MM.1S (cell line): ENCODE results near the gene PSRC1.

Experiments used
- DNase-seq: peaks from one replicate; pipeline ENCODE4 v3.0.0-alpha.2; 2015
- H2AFZ ChIP-seq: fragments of 300-600 bp; sonication (generic); 2 replicates; pipeline ENCODE4 v1.6.0; 2016; ENCODE audit warnings: antibody characterized with exemption, low read length
- H3F3A ChIP-seq: fragments of 300-600 bp; sonication (generic); 2 replicates; pipeline ENCODE4 v1.6.1; 2016; ENCODE audit warnings: mild to moderate bottlenecking, antibody characterized with exemption, low read length, moderate library complexity, mixed read lengths; ENCODE audit not compliant: insufficient read depth
- H3K27ac ChIP-seq: fragments of 300-600 bp; sonication (generic); 2 replicates; pipeline ENCODE4 v1.5.1; 2016; ENCODE audit warnings: mild to moderate bottlenecking, low read length
- H3K27me3 ChIP-seq: fragments of 300-600 bp; sonication (generic); replicated peaks from 2 replicates; pipeline ENCODE4 v1.6.0; 2016; ENCODE audit warnings: low read length; ENCODE audit not compliant: insufficient read depth
- H3K36me3 ChIP-seq: fragments of 300-600 bp; sonication (generic); replicated peaks from 2 replicates; pipeline ENCODE4 v1.6.1; 2016; ENCODE audit warnings: mild to moderate bottlenecking, low read length, mixed read lengths; ENCODE audit not compliant: insufficient read depth
- H3K4me1 ChIP-seq: fragments of 300-600 bp; sonication (generic); 2 replicates; pipeline ENCODE4 v1.6.1; 2016; ENCODE audit warnings: low read length, mixed read lengths
- H3K4me2 ChIP-seq: fragments of 300-600 bp; sonication (generic); 2 replicates; pipeline ENCODE4 v1.6.0; 2016; ENCODE audit warnings: low read depth, low read length
- H3K4me3 ChIP-seq: fragments of 300-600 bp; sonication (generic); 2 replicates; pipeline ENCODE4 v1.5.1; 2016; ENCODE audit warnings: low read length, mixed read lengths
- H3K79me2 ChIP-seq: fragments of 300-600 bp; sonication (generic); 2 replicates; pipeline ENCODE4 v1.6.1; 2016; ENCODE audit warnings: mixed run types, low read length, mixed read lengths
- H3K9ac ChIP-seq: fragments of 300-600 bp; sonication (generic); 2 replicates; pipeline ENCODE4 v1.6.1; 2016; ENCODE audit warnings: low read length, mixed read lengths
- H3K9me2 ChIP-seq: fragments of 300-600 bp; sonication (generic); replicated peaks from 2 replicates; pipeline ENCODE4 v1.6.1; 2016; ENCODE audit warnings: mild to moderate bottlenecking, low read length, mixed read lengths; ENCODE audit not compliant: insufficient read depth
- H3K9me3 ChIP-seq: fragments of 300-600 bp; sonication (generic); replicated peaks from 2 replicates; pipeline ENCODE4 v1.6.1; 2016; ENCODE audit warnings: mild to moderate bottlenecking, low read length, mixed read lengths; ENCODE audit not compliant: insufficient read depth
- H4K20me1 ChIP-seq: fragments of 300-600 bp; sonication (generic); 2 replicates; pipeline ENCODE4 v1.6.1; 2016; ENCODE audit warnings: mild to moderate bottlenecking, low read length, moderate library complexity, mixed read lengths; ENCODE audit not compliant: insufficient read depth
- CTCF ChIP-seq: fragments of 300-600 bp; sonication (generic); IDR thresholded peaks from 2 replicates; pipeline ENCODE4 v1.5.1; 2016; ENCODE audit warnings: antibody characterized with exemption, low read length, mixed read lengths
- EZH2 ChIP-seq: fragments of 300-600 bp; sonication (generic); optimal IDR thresholded peaks from 2 replicates; pipeline ENCODE3; 2017; ENCODE audit warnings: low read depth, mild to moderate bottlenecking, antibody characterized with exemption, low read length, mixed read lengths
- EZH2phosphoT487 ChIP-seq: fragments of 300-600 bp; sonication (generic); IDR thresholded peaks from 2 replicates; pipeline ENCODE4 v1.6.1; 2018; ENCODE audit warnings: antibody characterized with exemption, low read length

Gene PSRC1

GRCh38 chr1:109248797-109249629 is 33.9 kb downstream of the PSRC1 start, which contains the start of gene CELSR2:
Gene CELSR2, plus strand, starts transcription at chr1:109249539. Its CDS starts 541 bp downstream, at chr1:109250080.
- H3K79me2 ChIP-seq = no peaks in the 10 kb centered on the region
- H3K9me3 ChIP-seq = no peaks in the 10 kb centered on the region
- no peak within 1 kb of the TSS for H3K4me3 ChIP-seq
- no peaks in the 10 kb centered on the region for H3K9me2 ChIP-seq
- no peaks in the 10 kb centered on the region for H4K20me1 ChIP-seq
- TF ChIP-seq EZH2 (no peak), CTCF (no peak), EZH2phosphoT487 (no peak)
- no peak within 1 kb of the TSS for H3K27ac ChIP-seq
- H3K4me1 ChIP-seq = no peaks in the 10 kb centered on the region
- peak within 1 kb of the TSS; percentile 58 for H2AFZ ChIP-seq
- peak; percentile 62 for DNase-seq
- H3K27me3 ChIP-seq = no peaks in the 10 kb centered on the region
- H3F3A ChIP-seq = no peaks in the 10 kb centered on the region
- peak within 1 kb of the TSS; percentile 52; the same call in 1 of the 2 replicates for H3K4me2 ChIP-seq
- no peaks in the 10 kb centered on the region for H3K36me3 ChIP-seq
- no peak within 1 kb of the TSS for H3K9ac ChIP-seq

- Histone ChIP-seq H3K27ac (no peak overlapping the region), H2AFZ (no peak overlapping the region)
These were observed 34.5 kb downstream of the PSRC1 start for GRCh38 chr1:109248444-109248796.

GRCh38 chr1:109247401-109248365 is 35.3 kb downstream of the PSRC1 start:
- H4K20me1 ChIP-seq = no peaks in the 10 kb centered on the region
- DNase-seq = no peak
- no peaks in the 10 kb centered on the region for H3K9me3 ChIP-seq
- no peak overlapping the region for H3K4me3 ChIP-seq
- H2AFZ ChIP-seq = no peak overlapping the region
- H3F3A ChIP-seq = no peaks in the 10 kb centered on the region
- no peak overlapping the region for H3K9ac ChIP-seq
- H3K27ac ChIP-seq = no peak overlapping the region
- no peak for TF ChIP-seq CTCF
- no peak for TF ChIP-seq EZH2
- no peak for TF ChIP-seq EZH2phosphoT487
- no peaks in the 10 kb centered on the region for H3K9me2 ChIP-seq
- H3K4me2 ChIP-seq = no peak overlapping the region
- H3K36me3 ChIP-seq = no peaks in the 10 kb centered on the region
- no peaks in the 10 kb centered on the region for H3K4me1 ChIP-seq
- no peaks in the 10 kb centered on the region for H3K27me3 ChIP-seq
- no peaks in the 10 kb centered on the region for H3K79me2 ChIP-seq

More at GRCh38 chr1:109248444-109248796, 34.5 kb downstream of the PSRC1 start:
- Histone ChIP-seq H3K4me2 (no peak overlapping the region), H3F3A (no peaks in the 10 kb centered on the region), H3K27me3 (no peaks in the 10 kb centered on the region), H3K9me3 (no peaks in the 10 kb centered on the region), H3K4me3 (no peak overlapping the region), H3K9me2 (no peaks in the 10 kb centered on the region), H3K9ac (no peak overlapping the region), H3K4me1 (no peaks in the 10 kb centered on the region), H4K20me1 (no peaks in the 10 kb centered on the region), H3K79me2 (no peaks in the 10 kb centered on the region), H3K36me3 (no peaks in the 10 kb centered on the region)
- no peak for DNase-seq
- TF ChIP-seq CTCF = no peak
- no peak for TF ChIP-seq EZH2phosphoT487
- TF ChIP-seq EZH2 = no peak
